ENCODE measurements around the gene C1orf105.

GRCh38 chr1:172378109-172378760 is 42.2 kb upstream of the C1orf105 start:
- TF ChIP-seq CTCF (IDR thresholded peaks at IDR 0.05) (no peak), EZH2 (IDR thresholded peaks at IDR 0.05) (no peak)

Measured in neural progenitor cell (in vitro differentiated cells).